ENCODE data around the gene ETNK2. TPM values are rescaled to one million over a fixed set of nuclear protein-coding genes. Genes with fewer than 3 reads are reported as not detected.
A peak's percentile ranks its signal among the peaks of the same experiment; 100 is the strongest.

ETNK2 gene
- total and polyA plus RNA-seq, 2 of the 13 experiments (the other 11 are each of a cell fraction or from before 2014, with no cell fraction given): 15.5 to 42.8 TPM

DNA sequence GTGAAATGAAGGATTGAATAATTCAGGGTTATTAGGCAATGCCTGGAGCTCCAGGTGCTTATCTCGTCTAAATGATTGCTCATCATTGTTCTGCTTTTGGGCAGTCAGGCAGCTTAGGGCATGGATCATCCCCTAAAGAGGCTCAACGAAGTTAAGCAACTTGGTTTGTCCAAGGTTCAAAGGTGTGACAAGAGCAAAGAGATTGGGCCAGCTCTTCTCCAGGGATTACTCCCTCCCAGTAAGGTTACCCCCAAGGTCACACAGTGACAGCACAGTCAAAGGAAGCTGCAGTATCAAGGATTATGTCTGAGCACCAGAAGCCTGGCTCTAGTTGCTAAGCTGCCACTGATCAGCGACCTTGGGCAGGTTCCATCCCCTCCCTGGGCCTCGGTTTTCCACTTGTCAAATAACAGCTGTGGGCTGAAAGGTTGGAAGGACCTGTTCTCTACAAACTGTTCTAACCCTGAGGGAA lies 6.8 kb downstream of the ETNK2 start (continued):
- TF ChIP-seq, protein P1, sequence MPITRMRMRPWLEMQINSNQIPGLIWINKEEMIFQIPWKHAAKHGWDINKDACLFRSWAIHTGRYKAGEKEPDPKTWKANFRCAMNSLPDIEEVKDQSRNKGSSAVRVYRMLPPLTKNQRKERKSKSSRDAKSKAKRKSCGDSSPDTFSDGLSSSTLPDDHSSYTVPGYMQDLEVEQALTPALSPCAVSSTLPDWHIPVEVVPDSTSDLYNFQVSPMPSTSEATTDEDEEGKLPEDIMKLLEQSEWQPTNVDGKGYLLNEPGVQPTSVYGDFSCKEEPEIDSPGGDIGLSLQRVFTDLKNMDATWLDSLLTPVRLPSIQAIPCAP (CRISPR knock-in tag; IDR thresholded peaks at IDR 0.05; ENCODE audit: low read depth): no peak
- TF ChIP-seq ZNF605 (CRISPR knock-in tag; IDR thresholded peaks at IDR 0.05): no peak
- no peak for TF ChIP-seq ZNF674 (CRISPR knock-in tag; IDR thresholded peaks at IDR 0.05; ENCODE audit: low read depth)
- TF ChIP-seq CENPX (CRISPR knock-in tag; IDR thresholded peaks at IDR 0.05): no peak
- no peak for TF ChIP-seq EED (CRISPR knock-in tag; IDR thresholded peaks at IDR 0.05)
- TF ChIP-seq NR2F1 (CRISPR knock-in tag; IDR thresholded peaks at IDR 0.05): peak; percentile 63 to 89
- TF ChIP-seq ATF7 (IDR thresholded peaks at IDR 0.05): peak; percentile 35; the same call in 1 of the 2 replicates
- no peak for TF ChIP-seq ATF7 (CRISPR knock-in tag; IDR thresholded peaks at IDR 0.05)
- no peak for TF ChIP-seq ZBTB7A (CRISPR knock-in tag; IDR thresholded peaks at IDR 0.05)
- no peak for TF ChIP-seq ZNF546 (CRISPR knock-in tag; conservative IDR thresholded peaks at IDR 0.05)
- TF ChIP-seq CREBL2 (CRISPR knock-in tag; IDR thresholded peaks at IDR 0.05; ENCODE audit: borderline replicate concordance): no peak
- TF ChIP-seq SETDB1 (CRISPR knock-in tag; IDR thresholded peaks at IDR 0.05; ENCODE audit: borderline replicate concordance): no peak
- TF ChIP-seq ZBTB37 (CRISPR knock-in tag; IDR thresholded peaks at IDR 0.05): no peak
- no peak for TF ChIP-seq SMARCC2 (IDR thresholded peaks at IDR 0.05)
- TF ChIP-seq, protein P2, sequence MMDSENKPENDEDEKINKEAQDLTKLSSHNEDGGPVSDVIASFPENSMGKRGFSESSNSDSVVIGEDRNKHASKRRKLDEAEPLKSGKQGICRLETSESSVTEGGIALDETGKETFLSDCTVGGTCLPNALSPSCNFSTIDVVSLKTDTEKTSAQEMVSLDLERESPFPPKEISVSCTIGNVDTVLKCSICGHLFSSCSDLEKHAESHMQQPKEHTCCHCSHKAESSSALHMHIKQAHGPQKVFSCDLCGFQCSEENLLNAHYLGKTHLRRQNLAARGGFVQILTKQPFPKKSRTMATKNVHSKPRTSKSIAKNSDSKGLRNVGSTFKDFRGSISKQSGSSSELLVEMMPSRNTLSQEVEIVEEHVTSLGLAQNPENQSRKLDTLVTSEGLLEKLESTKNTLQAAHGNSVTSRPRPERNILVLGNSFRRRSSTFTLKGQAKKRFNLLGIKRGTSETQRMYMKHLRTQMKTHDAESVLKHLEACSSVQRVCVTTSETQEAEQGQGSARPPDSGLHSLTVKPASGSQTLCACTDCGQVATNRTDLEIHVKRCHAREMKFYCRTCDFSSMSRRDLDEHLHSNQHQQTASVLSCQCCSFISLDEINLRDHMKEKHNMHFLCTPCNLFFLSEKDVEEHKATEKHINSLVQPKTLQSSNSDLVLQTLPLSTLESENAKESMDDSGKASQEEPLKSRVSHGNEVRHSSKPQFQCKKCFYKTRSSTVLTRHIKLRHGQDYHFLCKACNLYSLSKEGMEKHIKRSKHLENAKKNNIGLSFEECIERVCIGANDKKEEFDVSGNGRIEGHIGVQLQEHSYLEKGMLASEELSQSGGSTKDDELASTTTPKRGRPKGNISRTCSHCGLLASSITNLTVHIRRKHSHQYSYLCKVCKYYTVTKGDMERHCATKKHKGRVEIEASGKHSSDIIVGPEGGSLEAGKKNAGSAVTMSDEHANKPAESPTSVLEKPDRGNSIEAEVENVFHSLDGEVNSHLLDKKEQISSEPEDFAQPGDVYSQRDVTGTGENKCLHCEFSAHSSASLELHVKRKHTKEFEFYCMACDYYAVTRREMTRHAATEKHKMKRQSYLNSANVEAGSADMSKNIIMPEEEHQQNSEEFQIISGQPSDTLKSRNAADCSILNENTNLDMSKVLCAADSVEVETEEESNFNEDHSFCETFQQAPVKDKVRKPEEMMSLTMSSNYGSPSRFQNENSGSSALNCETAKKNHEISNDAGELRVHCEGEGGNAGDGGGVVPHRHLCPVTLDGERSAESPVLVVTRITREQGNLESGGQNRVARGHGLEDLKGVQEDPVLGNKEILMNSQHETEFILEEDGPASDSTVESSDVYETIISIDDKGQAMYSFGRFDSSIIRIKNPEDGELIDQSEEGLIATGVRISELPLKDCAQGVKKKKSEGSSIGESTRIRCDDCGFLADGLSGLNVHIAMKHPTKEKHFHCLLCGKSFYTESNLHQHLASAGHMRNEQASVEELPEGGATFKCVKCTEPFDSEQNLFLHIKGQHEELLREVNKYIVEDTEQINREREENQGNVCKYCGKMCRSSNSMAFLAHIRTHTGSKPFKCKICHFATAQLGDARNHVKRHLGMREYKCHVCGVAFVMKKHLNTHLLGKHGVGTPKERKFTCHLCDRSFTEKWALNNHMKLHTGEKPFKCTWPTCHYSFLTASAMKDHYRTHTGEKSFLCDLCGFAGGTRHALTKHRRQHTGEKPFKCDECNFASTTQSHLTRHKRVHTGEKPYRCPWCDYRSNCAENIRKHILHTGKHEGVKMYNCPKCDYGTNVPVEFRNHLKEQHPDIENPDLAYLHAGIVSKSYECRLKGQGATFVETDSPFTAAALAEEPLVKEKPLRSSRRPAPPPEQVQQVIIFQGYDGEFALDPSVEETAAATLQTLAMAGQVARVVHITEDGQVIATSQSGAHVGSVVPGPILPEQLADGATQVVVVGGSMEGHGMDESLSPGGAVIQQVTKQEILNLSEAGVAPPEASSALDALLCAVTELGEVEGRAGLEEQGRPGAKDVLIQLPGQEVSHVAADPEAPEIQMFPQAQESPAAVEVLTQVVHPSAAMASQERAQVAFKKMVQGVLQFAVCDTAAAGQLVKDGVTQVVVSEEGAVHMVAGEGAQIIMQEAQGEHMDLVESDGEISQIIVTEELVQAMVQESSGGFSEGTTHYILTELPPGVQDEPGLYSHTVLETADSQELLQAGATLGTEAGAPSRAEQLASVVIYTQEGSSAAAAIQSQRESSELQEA (CRISPR knock-in tag; IDR thresholded peaks at IDR 0.05; ENCODE audit: not compliant biosample characterization): no peak
- TF ChIP-seq MEF2D (CRISPR knock-in tag; IDR thresholded peaks at IDR 0.05): no peak
- no peak for TF ChIP-seq EZH2 (conservative IDR thresholded peaks at IDR 0.05; ENCODE audit: low read depth, low read length)
- no peak for TF ChIP-seq CREB1 (IDR thresholded peaks at IDR 0.05)
- peak; percentile 80 for TF ChIP-seq CREB1 (CRISPR knock-in tag; IDR thresholded peaks at IDR 0.05)
- TF ChIP-seq KDM5B (CRISPR knock-in tag; IDR thresholded peaks at IDR 0.05; ENCODE audit: borderline replicate concordance): no peak
- TF ChIP-seq SRSF9 (IDR thresholded peaks at IDR 0.05; ENCODE audit: borderline replicate concordance, insufficient read depth, low read depth, low read length, poor library complexity, severe bottlenecking): no peak
